GM11168 (cell line): Measurements from ENCODE around the gene MRPS25.

Experiments used
- in situ Hi-C: fragments of 300-500 bp; cut with MboI; formaldehyde crosslinking; loops from one replicate; pipeline ENCODE4 v1.12.0; 2022; ENCODE audit warnings: low sequenced_read_pairs; ENCODE audit not compliant: unreplicated experiment

Gene MRPS25

GRCh38 chr3:15086699-15087098 is 21.6 kb upstream of the MRPS25 start:
- in situ Hi-C loops, result no loop called here

- in situ Hi-C loops, result no loop called here
Observed at GRCh38 chr3:15086263-15086662, 21.1 kb upstream of the MRPS25 start.

- in situ Hi-C loops, result no loop called here
Observed at GRCh38 chr3:15083252-15083651, 18.1 kb upstream of the MRPS25 start.

GRCh38 chr3:15081960-15082664 is 17.0 kb upstream of the MRPS25 start:
- in situ Hi-C loops, result no loop called here

GRCh38 chr3:15079091-15079490 is 14.0 kb upstream of the MRPS25 start:
- in situ Hi-C loops, result no loop called here

GRCh38 chr3:15074500-15074899 is 9.4 kb upstream of the MRPS25 start:
- in situ Hi-C loops, result no loop called here

GRCh38 chr3:15071699-15072098 is 6.6 kb upstream of the MRPS25 start:
- in situ Hi-C loops, result no loop called here

- in situ Hi-C loops, result no loop called here
Observed at GRCh38 chr3:15069441-15069840, 4.3 kb upstream of the MRPS25 start.

- in situ Hi-C loops, result no loop called here
Observed at GRCh38 chr3:15066467-15066866, 1.4 kb upstream of the MRPS25 start.

- in situ Hi-C loops, result no loop called here
Observed at GRCh38 chr3:15065550-15066007, 464 bp upstream of the MRPS25 start.

- in situ Hi-C loops, result no loop called here
Observed at GRCh38 chr3:15064299-15064834, 748 bp downstream of the MRPS25 start.

- in situ Hi-C loops, result no loop called here
Observed at GRCh38 chr3:15063656-15064286, 1.3 kb downstream of the MRPS25 start.

- in situ Hi-C loops, result no loop called here
Observed at GRCh38 chr3:15063238-15063637, 1.9 kb downstream of the MRPS25 start.

GRCh38 chr3:15060029-15060428 is 5.1 kb downstream of the MRPS25 start:
- in situ Hi-C loops, result no loop called here

- in situ Hi-C loops, result no loop called here
Observed at GRCh38 chr3:15056676-15057404, 8.3 kb downstream of the MRPS25 start.

GRCh38 chr3:15055019-15055557 is 10.0 kb downstream of the MRPS25 start:
- in situ Hi-C loops, result no loop called here

GRCh38 chr3:15053541-15053940 is 11.6 kb downstream of the MRPS25 start:
- in situ Hi-C loops, result no loop called here

GRCh38 chr3:15052335-15053242 is 12.5 kb downstream of the MRPS25 start:
- in situ Hi-C loops, result no loop called here

GRCh38 chr3:15051531-15051930 is 13.6 kb downstream of the MRPS25 start:
- in situ Hi-C loops, result no loop called here
